ENCODE results near the gene FNDC3B.

Gene FNDC3B

DNA sequence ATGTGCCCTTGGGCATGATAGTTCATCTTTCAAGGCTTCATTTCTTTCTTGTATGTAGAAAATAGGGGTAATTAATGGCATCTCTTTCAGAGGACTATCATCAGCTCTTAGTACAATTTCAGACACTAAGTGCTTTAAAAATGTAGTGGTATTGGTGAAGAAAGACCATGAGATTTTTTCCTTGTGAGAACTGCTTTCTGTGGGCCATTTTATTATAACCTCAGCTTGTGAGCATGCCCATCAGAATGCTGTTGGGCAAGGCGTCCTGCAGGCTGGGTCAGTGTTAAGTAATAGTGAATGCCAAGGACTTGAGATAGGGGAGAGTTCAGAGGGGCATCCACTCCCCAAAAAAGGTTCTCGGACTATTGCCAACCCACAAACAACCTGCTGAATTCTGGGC, 221.0 kb downstream of the FNDC3B start:
- DNase-seq = no peak
- H3K9me3 ChIP-seq (replicated peaks; ENCODE audit: insufficient read depth, low read length) = no peaks in the 10 kb centered on the region
- no peaks in the 10 kb centered on the region for H3K27me3 ChIP-seq (replicated peaks; ENCODE audit: insufficient read depth, low read length)
- no peak overlapping the region for H3K27ac ChIP-seq (ENCODE audit: low read length)
- H3K4me1 ChIP-seq (ENCODE audit: low read length) = no peaks in the 10 kb centered on the region
- H3K9ac ChIP-seq (ENCODE audit: low read length) = no peak overlapping the region
- no peaks in the 10 kb centered on the region for H3F3A ChIP-seq (ENCODE audit: insufficient read depth, low read length)
- TF ChIP-seq EZH2phosphoT487 (IDR thresholded peaks at IDR 0.05; ENCODE audit: low read length) = no peak
- TF ChIP-seq, protein P1, sequence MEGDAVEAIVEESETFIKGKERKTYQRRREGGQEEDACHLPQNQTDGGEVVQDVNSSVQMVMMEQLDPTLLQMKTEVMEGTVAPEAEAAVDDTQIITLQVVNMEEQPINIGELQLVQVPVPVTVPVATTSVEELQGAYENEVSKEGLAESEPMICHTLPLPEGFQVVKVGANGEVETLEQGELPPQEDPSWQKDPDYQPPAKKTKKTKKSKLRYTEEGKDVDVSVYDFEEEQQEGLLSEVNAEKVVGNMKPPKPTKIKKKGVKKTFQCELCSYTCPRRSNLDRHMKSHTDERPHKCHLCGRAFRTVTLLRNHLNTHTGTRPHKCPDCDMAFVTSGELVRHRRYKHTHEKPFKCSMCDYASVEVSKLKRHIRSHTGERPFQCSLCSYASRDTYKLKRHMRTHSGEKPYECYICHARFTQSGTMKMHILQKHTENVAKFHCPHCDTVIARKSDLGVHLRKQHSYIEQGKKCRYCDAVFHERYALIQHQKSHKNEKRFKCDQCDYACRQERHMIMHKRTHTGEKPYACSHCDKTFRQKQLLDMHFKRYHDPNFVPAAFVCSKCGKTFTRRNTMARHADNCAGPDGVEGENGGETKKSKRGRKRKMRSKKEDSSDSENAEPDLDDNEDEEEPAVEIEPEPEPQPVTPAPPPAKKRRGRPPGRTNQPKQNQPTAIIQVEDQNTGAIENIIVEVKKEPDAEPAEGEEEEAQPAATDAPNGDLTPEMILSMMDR (IDR thresholded peaks at IDR 0.05; ENCODE audit: low read length) = no peak
- TF ChIP-seq EZH2 (optimal IDR thresholded peaks at IDR 0.05; ENCODE audit: low read depth, low read length) = no peak
- H3K9me2 ChIP-seq (replicated peaks; ENCODE audit: insufficient read depth, low read length) = no peaks in the 10 kb centered on the region
- no peaks in the 10 kb centered on the region for H4K20me1 ChIP-seq (ENCODE audit: insufficient read depth, low read length)
- no peak overlapping the region for H3K4me2 ChIP-seq (ENCODE audit: low read depth, low read length)
- no peak overlapping the region for H3K4me3 ChIP-seq (ENCODE audit: low read length)
- H3K79me2 ChIP-seq (ENCODE audit: low read length) = peaks cover 61% of the 10 kb centered on the region
- H3K36me3 ChIP-seq (replicated peaks; ENCODE audit: insufficient read depth, low read length) = 0 out of 2 replicates have a peak, but pooled peaks cover 9% of the 10 kb centered on the region
- no peak overlapping the region for H2AFZ ChIP-seq (ENCODE audit: low read length)

DNA sequence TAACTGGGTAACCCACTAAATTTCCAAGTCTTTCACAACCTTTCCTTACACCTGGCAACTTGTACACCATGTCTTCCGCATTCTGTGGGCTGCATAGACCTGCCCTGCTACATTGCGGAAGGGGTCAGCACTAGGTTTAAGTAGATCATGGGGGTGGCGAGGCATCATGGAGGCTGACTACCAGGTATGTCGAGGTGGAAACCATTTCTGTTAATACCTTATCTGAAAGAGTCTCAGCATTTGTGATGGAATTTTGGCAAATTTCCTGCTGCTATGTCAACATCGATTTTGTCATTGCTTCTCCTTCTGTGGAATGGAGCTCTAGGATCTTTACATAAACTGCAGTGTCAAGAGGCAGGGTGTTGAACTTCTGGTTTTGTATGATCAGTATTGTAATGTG, 221.7 kb downstream of the FNDC3B start:
- H3K36me3 ChIP-seq (replicated peaks; ENCODE audit: insufficient read depth, low read length) = 0 out of 2 replicates have a peak, but pooled peaks cover 9% of the 10 kb centered on the region
- TF ChIP-seq EZH2phosphoT487 (IDR thresholded peaks at IDR 0.05; ENCODE audit: low read length) (no peak), EZH2 (optimal IDR thresholded peaks at IDR 0.05; ENCODE audit: low read depth, low read length) (no peak)
- TF ChIP-seq, protein P1 (IDR thresholded peaks at IDR 0.05; ENCODE audit: low read length) = no peak
- no peaks in the 10 kb centered on the region for H3F3A ChIP-seq (ENCODE audit: insufficient read depth, low read length)

DNA sequence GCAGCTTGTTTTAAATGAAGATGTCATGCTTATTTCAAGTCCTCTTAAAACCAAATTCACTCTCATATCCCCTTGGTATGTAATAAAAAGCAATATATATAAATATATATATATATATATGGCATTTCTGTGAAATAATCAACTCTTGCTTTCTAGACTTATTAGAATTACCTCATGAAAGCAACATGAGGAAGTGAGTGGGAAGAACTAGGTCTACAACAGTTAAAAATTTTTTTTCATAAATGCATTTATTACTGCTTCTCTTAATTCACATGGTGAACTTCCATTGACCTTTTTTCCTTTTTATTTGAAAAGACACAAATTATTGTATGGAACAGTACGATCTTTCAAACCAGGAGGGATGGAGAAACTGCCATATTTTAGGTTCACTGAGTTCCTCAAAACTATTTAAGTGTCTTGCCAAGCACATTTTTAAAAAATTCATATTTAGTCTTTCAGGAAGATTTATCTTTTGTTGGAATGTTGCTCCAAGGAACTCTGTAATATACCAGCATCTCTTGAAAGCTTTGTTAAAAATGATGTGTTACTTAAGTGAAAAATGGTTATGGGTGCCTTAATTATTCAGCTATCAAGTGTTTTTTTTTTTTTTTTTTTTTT, 223.7 kb downstream of the FNDC3B start:
- H3K4me1 ChIP-seq (ENCODE audit: low read length) = no peaks in the 10 kb centered on the region
- no peaks in the 10 kb centered on the region for H3F3A ChIP-seq (ENCODE audit: insufficient read depth, low read length)
- no peaks in the 10 kb centered on the region for H3K9me3 ChIP-seq (replicated peaks; ENCODE audit: insufficient read depth, low read length)
- no peak overlapping the region for H2AFZ ChIP-seq (ENCODE audit: low read length)
- H3K36me3 ChIP-seq (replicated peaks; ENCODE audit: insufficient read depth, low read length) = 0 out of 2 replicates have a peak, but pooled peaks cover 9% of the 10 kb centered on the region
- no peaks in the 10 kb centered on the region for H3K9me2 ChIP-seq (replicated peaks; ENCODE audit: insufficient read depth, low read length)
- H4K20me1 ChIP-seq (ENCODE audit: insufficient read depth, low read length) = no peaks in the 10 kb centered on the region
- no peaks in the 10 kb centered on the region for H3K27me3 ChIP-seq (replicated peaks; ENCODE audit: insufficient read depth, low read length)
- peaks cover 48% of the 10 kb centered on the region for H3K79me2 ChIP-seq (ENCODE audit: low read length)
- H3K9ac ChIP-seq (ENCODE audit: low read length) = no peak overlapping the region
- H3K4me2 ChIP-seq (ENCODE audit: low read depth, low read length) = no peak overlapping the region
- no peak for TF ChIP-seq EZH2phosphoT487 (IDR thresholded peaks at IDR 0.05; ENCODE audit: low read length)
- TF ChIP-seq, protein P1 (IDR thresholded peaks at IDR 0.05; ENCODE audit: low read length) = no peak
- no peak for TF ChIP-seq EZH2 (optimal IDR thresholded peaks at IDR 0.05; ENCODE audit: low read depth, low read length)
- no peak for DNase-seq
- no peak overlapping the region for H3K4me3 ChIP-seq (ENCODE audit: low read length)
- H3K27ac ChIP-seq (ENCODE audit: low read length) = no peak overlapping the region

More for the DNA sequence above, 221.7 kb downstream of the FNDC3B start:
- peaks cover 55% of the 10 kb centered on the region for H3K79me2 ChIP-seq (ENCODE audit: low read length)
- no peaks in the 10 kb centered on the region for H4K20me1 ChIP-seq (ENCODE audit: insufficient read depth, low read length)
- H3K9ac ChIP-seq (ENCODE audit: low read length) = no peak overlapping the region
- H2AFZ ChIP-seq (ENCODE audit: low read length) = no peak overlapping the region
- H3K9me2 ChIP-seq (replicated peaks; ENCODE audit: insufficient read depth, low read length) = no peaks in the 10 kb centered on the region
- no peak overlapping the region for H3K4me3 ChIP-seq (ENCODE audit: low read length)
- H3K27me3 ChIP-seq (replicated peaks; ENCODE audit: insufficient read depth, low read length) = no peaks in the 10 kb centered on the region
- no peaks in the 10 kb centered on the region for H3K9me3 ChIP-seq (replicated peaks; ENCODE audit: insufficient read depth, low read length)
- H3K27ac ChIP-seq (ENCODE audit: low read length) = no peak overlapping the region
- no peak overlapping the region for H3K4me2 ChIP-seq (ENCODE audit: low read depth, low read length)
- no peaks in the 10 kb centered on the region for H3K4me1 ChIP-seq (ENCODE audit: low read length)
- DNase-seq = no peak
